HAP-1 (cell line): ENCODE measurements around the gene STUB1.
A peak's percentile ranks its signal among the peaks of the same experiment; 100 is the strongest.

ENCODE experiments used
- DNase-seq, 2 experiments: peaks; one replicate each; pipeline ENCODE4 v3.0.0-alpha.2; 2016 to 2020; ENCODE audit warnings: low spot score in 2 of 2
- H3K27me3 ChIP-seq: fragments of 250-450 bp; sonication (Bioruptor Pico); 2 replicates; pipeline ENCODE4 v1.5.1; 2020; ENCODE audit warnings: low read depth, mild to moderate bottlenecking, moderate library complexity
- H3K36me3 ChIP-seq: fragments of 250-450 bp; sonication (Bioruptor Pico); replicated peaks from 2 replicates; pipeline ENCODE4 v1.5.1; 2020; ENCODE audit warnings: mild to moderate bottlenecking
- H3K4me1 ChIP-seq: fragments of 250-450 bp; sonication (Bioruptor Pico); 2 replicates; pipeline ENCODE4 v1.5.1; 2020; ENCODE audit warnings: mild to moderate bottlenecking
- H3K4me3 ChIP-seq: fragments of 250-450 bp; sonication (Bioruptor Pico); 2 replicates; pipeline ENCODE4 v1.5.1; 2020; ENCODE audit warnings: mild to moderate bottlenecking, moderate library complexity
- H3K9me3 ChIP-seq: fragments of 250-450 bp; sonication (Bioruptor Pico); 2 replicates; pipeline ENCODE4 v1.5.1; 2020; ENCODE audit warnings: mild to moderate bottlenecking, moderate library complexity
- in situ Hi-C: fragments of 300-500 bp; cut with MboI; formaldehyde crosslinking; loops from 3 replicates; pipeline ENCODE4 v1.14.3; 2020; ENCODE audit warnings: low sequenced_read_pairs, inconsistent platforms, mixed read lengths

STUB1 gene

GRCh38 chr16:717450-718245, 37.4 kb downstream of the STUB1 start:
- no peak overlapping the region for H3K4me3 ChIP-seq
- H3K4me1 ChIP-seq: peaks cover 24% of the 10 kb centered on the region
- no peaks in the 10 kb centered on the region for H3K27me3 ChIP-seq
- H3K9me3 ChIP-seq: no peaks in the 10 kb centered on the region
- DNase-seq: no peak
- in situ Hi-C loops: no loop called here
- H3K36me3 ChIP-seq: peaks cover 11% of the 10 kb centered on the region

- in situ Hi-C loops: no loop called here
- peaks cover 23% of the 10 kb centered on the region for H3K4me1 ChIP-seq
- no peaks in the 10 kb centered on the region for H3K9me3 ChIP-seq
- no peaks in the 10 kb centered on the region for H3K27me3 ChIP-seq
- DNase-seq: no peak
- H3K4me3 ChIP-seq: no peak overlapping the region
- peaks cover 18% of the 10 kb centered on the region for H3K36me3 ChIP-seq
Observed at GRCh38 chr16:718389-718788, 38.2 kb downstream of the STUB1 start.

GRCh38 chr16:718922-719321, 38.7 kb downstream of the STUB1 start:
- H3K36me3 ChIP-seq: peaks cover 20% of the 10 kb centered on the region
- DNase-seq: no peak
- in situ Hi-C loops: no loop called here
- H3K27me3 ChIP-seq: no peaks in the 10 kb centered on the region
- H3K4me1 ChIP-seq: peaks cover 23% of the 10 kb centered on the region
- H3K4me3 ChIP-seq: no peak overlapping the region
- H3K9me3 ChIP-seq: no peaks in the 10 kb centered on the region

GRCh38 chr16:719815-720446, 39.7 kb downstream of the STUB1 start:
- peak; percentile 64 to 73 for DNase-seq
- Histone ChIP-seq H3K4me3 (peak overlapping the region; percentile 75), H3K27me3 (no peaks in the 10 kb centered on the region), H3K36me3 (peaks cover 20% of the 10 kb centered on the region), H3K4me1 (peaks cover 23% of the 10 kb centered on the region), H3K9me3 (no peaks in the 10 kb centered on the region)
- in situ Hi-C loops: no loop called here

GRCh38 chr16:720447-720989, 40.3 kb downstream of the STUB1 start:
- in situ Hi-C loops: no loop called here
- H3K4me1 ChIP-seq: peaks cover 23% of the 10 kb centered on the region
- H3K36me3 ChIP-seq: peaks cover 20% of the 10 kb centered on the region
- no peaks in the 10 kb centered on the region for H3K27me3 ChIP-seq
- no peaks in the 10 kb centered on the region for H3K9me3 ChIP-seq
- peak; percentile 72 to 86 for DNase-seq
- H3K4me3 ChIP-seq: peak overlapping the region; percentile 75

- Histone ChIP-seq H3K4me3 (peak within 1 kb of the TSS; percentile 75), H3K36me3 (peaks cover 20% of the 10 kb centered on the region), H3K4me1 (peaks cover 19% of the 10 kb centered on the region), H3K9me3 (no peaks in the 10 kb centered on the region), H3K27me3 (no peaks in the 10 kb centered on the region)
- DNase-seq: peak; percentile 81 to 96
- in situ Hi-C loops: no loop called here
Observed at GRCh38 chr16:720990-721764, 41.0 kb downstream of the STUB1 start, which contains the start of gene ANTKMT. TSS of gene ANTKMT (plus strand) at chr16:721146. CDS start at chr16:721275, 129 bp downstream.

GRCh38 chr16:721765-722540, 41.7 kb downstream of the STUB1 start:
- H3K27me3 ChIP-seq: no peaks in the 10 kb centered on the region
- H3K36me3 ChIP-seq: peaks cover 16% of the 10 kb centered on the region
- peak overlapping the region; percentile 75 for H3K4me3 ChIP-seq
- no peak for DNase-seq
- H3K9me3 ChIP-seq: no peaks in the 10 kb centered on the region
- peaks cover 14% of the 10 kb centered on the region for H3K4me1 ChIP-seq
- in situ Hi-C loops: no loop called here

GRCh38 chr16:722835-723633, 42.8 kb downstream of the STUB1 start:
- Histone ChIP-seq H3K9me3 (no peaks in the 10 kb centered on the region), H3K27me3 (no peaks in the 10 kb centered on the region), H3K4me1 (peaks cover 14% of the 10 kb centered on the region), H3K4me3 (no peak overlapping the region), H3K36me3 (peaks cover 16% of the 10 kb centered on the region)
- in situ Hi-C loops: no loop called here
- no peak for DNase-seq

GRCh38 chr16:723695-724094, 43.5 kb downstream of the STUB1 start:
- Histone ChIP-seq H3K27me3 (no peaks in the 10 kb centered on the region), H3K36me3 (peaks cover 16% of the 10 kb centered on the region), H3K4me3 (no peak overlapping the region), H3K4me1 (peaks cover 14% of the 10 kb centered on the region), H3K9me3 (no peaks in the 10 kb centered on the region)
- no peak for DNase-seq
- in situ Hi-C loops: no loop called here

- H3K36me3 ChIP-seq: peaks cover 20% of the 10 kb centered on the region
- H3K4me1 ChIP-seq: peaks cover 19% of the 10 kb centered on the region
- in situ Hi-C loops: no loop called here
- DNase-seq: no peak
- H3K4me3 ChIP-seq: no peak overlapping the region
- H3K9me3 ChIP-seq: no peaks in the 10 kb centered on the region
- no peaks in the 10 kb centered on the region for H3K27me3 ChIP-seq
Observed at GRCh38 chr16:724188-725040, 44.2 kb downstream of the STUB1 start.

GRCh38 chr16:725041-725376, 44.8 kb downstream of the STUB1 start:
- H3K36me3 ChIP-seq: peaks cover 26% of the 10 kb centered on the region
- DNase-seq: no peak
- in situ Hi-C loops: no loop called here
- no peaks in the 10 kb centered on the region for H3K27me3 ChIP-seq
- H3K9me3 ChIP-seq: no peaks in the 10 kb centered on the region
- no peak overlapping the region for H3K4me3 ChIP-seq
- peaks cover 16% of the 10 kb centered on the region for H3K4me1 ChIP-seq
